ENCODE measurements around the gene CALML4. TPM values are rescaled to one million over a fixed set of nuclear protein-coding genes. Genes with fewer than 3 reads are reported as not detected.

CALML4 gene
- total and polyA plus RNA-seq, 4 experiments from 2014 or later, result 0.79 to 5.1 (median 2.3) TPM

DNA sequence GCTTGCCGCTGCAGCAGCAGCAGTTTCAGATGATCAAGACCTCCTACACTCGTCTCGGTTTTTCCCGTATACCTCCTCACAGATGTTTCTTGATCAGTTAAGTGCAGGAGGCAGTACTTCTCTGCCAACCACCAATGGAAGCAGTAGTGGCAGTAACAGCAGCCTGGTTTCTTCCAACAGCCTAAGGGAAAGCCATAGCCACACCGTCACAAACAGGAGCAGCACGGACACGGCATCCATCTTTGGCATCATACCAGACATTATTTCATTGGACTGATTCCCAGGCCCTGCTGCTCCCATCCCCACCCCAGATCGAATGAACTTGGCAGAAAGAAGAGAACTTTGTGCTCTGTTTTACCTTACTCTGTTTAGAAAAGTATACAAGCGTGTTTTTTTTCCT is 17.6 kb downstream of the CALML4 start:
- POLR2A ChIA-PET (ENCODE audit: partially characterized antibody), result no interaction called here
- Mint-ChIP-seq H3K36me3 (peaks cover 39 to 81% of the 10 kb centered on the region in 2 donors), H3K4me3 (no peak overlapping the region), H3K27ac (peak overlapping the region in 3 of 7 donors; percentile 37 to 71 (median 55)), H3K27me3 (no peaks in the 10 kb centered on the region), H3K9me3 (no peaks in the 10 kb centered on the region), H3K4me1 (peaks cover 0 to 2% (median 0%) of the 10 kb centered on the region in 4 donors)
- intact Hi-C loops (cut with micrococcal nuclease), result no loop called here
- no peak overlapping the region for H3K4me3 ChIP-seq (ENCODE audit: low read length in 2 of 2)
- no peaks in the 10 kb centered on the region for H3K4me1 ChIP-seq (ENCODE audit: insufficient read depth, low read length)
- peaks cover 49% of the 10 kb centered on the region for H3K36me3 ChIP-seq (ENCODE audit: insufficient read depth, low read length)
- no peak overlapping the region for H3K27ac ChIP-seq (ENCODE audit: low read depth, low read length)
- no peaks in the 10 kb centered on the region for H3K9me3 ChIP-seq (ENCODE audit: control insufficient read depth in 1 of 2, low read length in 2 of 2)
- no peak for DNase-seq
- H3K27me3 ChIP-seq (ENCODE audit: insufficient read depth, low read length), result no peaks in the 10 kb centered on the region
- CTCF ChIA-PET (ENCODE audit: partially characterized antibody), result no interaction called here

DNA sequence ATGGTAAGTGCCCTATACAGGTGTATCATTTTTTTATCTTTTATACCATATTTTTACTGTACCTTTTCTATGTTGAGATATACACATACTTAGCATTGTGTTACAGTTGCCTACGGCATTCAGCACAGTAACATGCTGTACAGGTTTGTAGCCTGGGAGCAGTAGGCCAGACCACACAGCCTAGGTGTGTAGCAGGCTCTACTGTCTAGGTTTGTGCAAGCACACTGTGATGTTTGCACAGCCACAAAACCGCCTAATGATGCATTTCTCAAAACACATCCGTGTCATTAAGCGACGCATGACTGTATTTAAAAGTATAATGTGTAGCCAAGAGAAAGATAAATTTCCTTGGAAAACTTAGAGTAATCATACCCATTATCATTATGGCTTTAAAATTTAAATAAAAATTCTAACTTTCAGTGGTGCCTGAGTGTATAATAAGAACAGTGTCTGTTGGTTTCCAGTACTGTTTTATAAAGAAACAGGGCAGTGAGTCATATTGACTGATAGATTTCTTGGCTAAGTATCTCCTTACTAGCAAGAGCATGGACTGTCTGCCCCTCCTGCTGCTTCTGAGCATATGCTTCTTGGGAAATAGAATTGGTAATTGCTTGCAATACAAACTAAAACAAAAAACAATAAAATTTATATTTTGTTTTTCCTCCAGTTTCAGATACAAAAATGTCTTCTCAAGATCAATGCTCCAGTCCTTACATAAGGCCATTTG is 18.3 kb downstream of the CALML4 start:
- no peak overlapping the region for H3K27ac Mint-ChIP-seq

DNA sequence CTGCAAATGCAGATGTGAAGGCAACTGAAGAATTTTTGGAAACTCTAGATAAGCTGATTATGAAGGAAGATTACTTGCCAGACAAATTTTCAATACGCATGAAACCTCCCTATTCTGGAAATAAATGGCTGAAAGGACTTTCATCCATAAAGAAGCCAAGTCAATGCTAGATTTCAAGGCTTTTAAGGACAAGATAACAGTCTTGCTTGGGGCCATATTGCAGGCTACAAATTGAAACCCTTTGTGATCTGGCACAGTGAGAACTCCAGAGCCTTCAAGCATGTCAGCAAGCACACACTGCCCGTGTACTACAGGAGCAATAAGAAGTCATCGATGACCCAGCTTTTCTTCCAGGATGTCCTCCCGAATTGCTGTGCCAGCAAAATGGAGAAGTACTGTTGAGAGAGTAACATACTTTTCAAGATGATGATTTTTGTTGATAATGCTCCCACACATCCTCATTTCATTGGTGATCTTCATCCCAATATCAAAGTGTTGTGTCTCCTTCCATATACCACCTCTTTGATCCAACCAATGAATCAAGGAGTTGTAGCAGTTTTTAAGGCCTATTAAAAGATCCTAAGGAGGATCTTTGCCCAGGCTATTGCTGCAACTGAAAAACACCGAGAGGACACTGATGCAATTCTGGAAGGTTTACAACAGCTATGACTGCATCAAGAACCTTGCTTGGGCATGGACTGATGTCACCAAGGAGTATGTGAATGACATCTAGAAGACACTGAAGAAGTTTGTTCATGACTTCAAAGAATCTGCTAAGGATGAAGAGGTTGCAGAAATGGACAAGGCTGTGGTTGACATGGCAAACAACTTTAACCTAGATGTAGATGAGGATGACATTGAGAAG is 20.3 kb downstream of the CALML4 start:
- Histone ChIP-seq H3K4me3 (ENCODE audit: low read length in 2 of 2) (no peak overlapping the region), H3K36me3 (ENCODE audit: insufficient read depth, low read length) (peaks cover 59% of the 10 kb centered on the region), H3K27ac (ENCODE audit: low read depth, low read length) (no peak overlapping the region), H3K4me1 (ENCODE audit: insufficient read depth, low read length) (no peaks in the 10 kb centered on the region), H3K9me3 (ENCODE audit: control insufficient read depth in 1 of 2, low read length in 2 of 2) (no peaks in the 10 kb centered on the region), H3K27me3 (ENCODE audit: insufficient read depth, low read length) (no peaks in the 10 kb centered on the region)
- Mint-ChIP-seq H3K4me3 (no peak overlapping the region), H3K9me3 (no peaks in the 10 kb centered on the region), H3K27ac (peak overlapping the region in 3 of 7 donors; percentile 7 to 32 (median 9)), H3K4me1 (peaks cover 0 to 1% (median 0%) of the 10 kb centered on the region in 4 donors), H3K36me3 (peaks cover 50 to 74% of the 10 kb centered on the region in 2 donors), H3K27me3 (no peaks in the 10 kb centered on the region)
- POLR2A ChIA-PET (ENCODE audit: partially characterized antibody), result no interaction called here
- DNase-seq, result no peak
- CTCF ChIA-PET (ENCODE audit: partially characterized antibody), result interaction anchor here (1.3 kb wide), 1 partner anchor 9 kb away, joined by 3 read pairs; no protein-coding TSS in a partner anchor
- intact Hi-C loops (cut with micrococcal nuclease), result no loop called here

More for the DNA sequence above, 18.3 kb downstream of the CALML4 start:
- no peak for DNase-seq
- intact Hi-C loops (cut with micrococcal nuclease), result no loop called here
- Mint-ChIP-seq H3K9me3 (no peaks in the 10 kb centered on the region), H3K27me3 (no peaks in the 10 kb centered on the region), H3K4me3 (no peak overlapping the region), H3K36me3 (peaks cover 43 to 75% of the 10 kb centered on the region in 2 donors), H3K4me1 (peaks cover 0 to 3% (median 0%) of the 10 kb centered on the region in 4 donors)
- Histone ChIP-seq H3K9me3 (ENCODE audit: control insufficient read depth in 1 of 2, low read length in 2 of 2) (no peaks in the 10 kb centered on the region), H3K4me3 (ENCODE audit: low read length in 2 of 2) (no peak overlapping the region), H3K27ac (ENCODE audit: low read depth, low read length) (no peak overlapping the region), H3K36me3 (ENCODE audit: insufficient read depth, low read length) (peaks cover 51% of the 10 kb centered on the region), H3K4me1 (ENCODE audit: insufficient read depth, low read length) (no peaks in the 10 kb centered on the region), H3K27me3 (ENCODE audit: insufficient read depth, low read length) (no peaks in the 10 kb centered on the region)
- POLR2A ChIA-PET (ENCODE audit: partially characterized antibody), result no interaction called here
- CTCF ChIA-PET (ENCODE audit: partially characterized antibody), result no interaction called here

DNA sequence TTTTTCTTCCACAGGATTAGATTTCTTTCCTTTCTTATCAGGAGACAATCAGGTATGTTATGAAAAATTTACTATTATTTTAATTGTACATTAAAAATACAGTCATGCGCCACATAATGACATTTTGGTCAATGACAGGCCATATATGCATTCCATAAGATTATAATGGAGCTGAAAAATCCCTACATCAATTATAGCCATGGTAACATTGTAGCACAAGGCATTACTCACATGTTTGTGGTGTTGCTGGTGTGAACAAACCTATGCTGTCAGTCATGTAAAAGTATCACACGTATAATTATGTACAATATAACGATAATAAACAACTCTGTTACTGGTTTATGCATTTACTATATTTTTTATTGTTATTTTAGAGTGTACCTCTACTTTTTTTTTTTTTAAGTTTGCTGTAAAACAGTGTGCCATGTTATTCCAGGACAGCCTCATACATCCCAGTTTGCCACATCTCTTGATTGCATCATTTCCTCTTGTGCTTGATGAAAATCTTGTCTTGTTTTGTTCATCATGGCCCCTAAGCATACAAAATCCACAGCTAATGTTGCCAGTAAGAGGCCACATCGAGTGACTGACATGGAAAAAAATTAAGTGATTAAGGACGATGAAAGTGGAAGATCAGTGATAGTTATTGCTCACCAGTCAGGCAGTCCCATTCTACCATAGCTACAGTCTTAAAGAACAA is 21.4 kb downstream of the CALML4 start:
- no peaks in the 10 kb centered on the region for H3K9me3 ChIP-seq (ENCODE audit: control insufficient read depth in 1 of 2, low read length in 2 of 2)
- H3K36me3 Mint-ChIP-seq, result peaks cover 49 to 73% of the 10 kb centered on the region in 2 donors
- ChIA-PET CTCF (ENCODE audit: partially characterized antibody) (no interaction called here), POLR2A (ENCODE audit: partially characterized antibody) (no interaction called here)
- peak overlapping the region in 1 of 7 donors; percentile 9 for H3K27ac Mint-ChIP-seq
- no peaks in the 10 kb centered on the region for H3K4me1 ChIP-seq (ENCODE audit: insufficient read depth, low read length)
- H3K36me3 ChIP-seq (ENCODE audit: insufficient read depth, low read length), result peaks cover 54% of the 10 kb centered on the region
- peaks cover 0 to 1% (median 0%) of the 10 kb centered on the region in 4 donors for H3K4me1 Mint-ChIP-seq
- intact Hi-C loops (cut with micrococcal nuclease), result no loop called here
- no peaks in the 10 kb centered on the region for H3K27me3 ChIP-seq (ENCODE audit: insufficient read depth, low read length)
- H3K4me3 Mint-ChIP-seq, result no peak overlapping the region
- no peaks in the 10 kb centered on the region for H3K9me3 Mint-ChIP-seq
- H3K27me3 Mint-ChIP-seq, result no peaks in the 10 kb centered on the region
- no peak overlapping the region for H3K4me3 ChIP-seq (ENCODE audit: low read length in 2 of 2)
- no peak overlapping the region for H3K27ac ChIP-seq (ENCODE audit: low read depth, low read length)
- no peak for DNase-seq

DNA sequence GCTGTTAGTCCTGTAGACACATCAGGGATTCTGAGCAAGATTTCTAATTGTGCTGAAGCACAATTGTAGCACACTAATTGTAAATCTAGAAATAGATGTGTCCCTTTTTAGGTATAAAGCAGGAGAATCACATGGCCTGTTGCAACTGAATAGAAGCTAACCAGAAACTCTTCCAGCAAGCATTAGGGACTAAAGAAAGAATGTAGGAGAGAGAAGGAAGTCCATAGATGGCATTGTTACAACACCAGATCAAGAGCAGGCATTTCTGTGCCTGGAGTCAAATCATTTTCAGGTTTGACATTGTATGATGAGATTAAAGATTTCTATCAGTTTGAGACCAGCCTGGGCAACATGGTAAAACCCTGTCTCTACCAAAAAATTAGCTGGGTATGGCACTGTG is 27.4 kb downstream of the CALML4 start:
- Histone ChIP-seq H3K4me1 (ENCODE audit: insufficient read depth, low read length) (no peaks in the 10 kb centered on the region), H3K27me3 (ENCODE audit: insufficient read depth, low read length) (no peaks in the 10 kb centered on the region), H3K36me3 (ENCODE audit: insufficient read depth, low read length) (peaks cover 48% of the 10 kb centered on the region), H3K9me3 (ENCODE audit: control insufficient read depth in 1 of 2, low read length in 2 of 2) (no peaks in the 10 kb centered on the region), H3K4me3 (ENCODE audit: low read length in 2 of 2) (no peak overlapping the region), H3K27ac (ENCODE audit: low read depth, low read length) (no peak overlapping the region)
- Mint-ChIP-seq H3K9me3 (no peaks in the 10 kb centered on the region), H3K4me3 (no peak overlapping the region), H3K27ac (peak overlapping the region in 4 of 7 donors; percentile 12 to 58 (median 26)), H3K4me1 (peaks cover 0 to 5% (median under 1%) of the 10 kb centered on the region in 4 donors), H3K36me3 (peaks cover 41 to 71% of the 10 kb centered on the region in 2 donors), H3K27me3 (no peaks in the 10 kb centered on the region)
- DNase-seq, result no peak
- ChIA-PET CTCF (ENCODE audit: partially characterized antibody) (no interaction called here), POLR2A (ENCODE audit: partially characterized antibody) (no interaction called here)
- intact Hi-C loops (cut with micrococcal nuclease), result no loop called here

DNA sequence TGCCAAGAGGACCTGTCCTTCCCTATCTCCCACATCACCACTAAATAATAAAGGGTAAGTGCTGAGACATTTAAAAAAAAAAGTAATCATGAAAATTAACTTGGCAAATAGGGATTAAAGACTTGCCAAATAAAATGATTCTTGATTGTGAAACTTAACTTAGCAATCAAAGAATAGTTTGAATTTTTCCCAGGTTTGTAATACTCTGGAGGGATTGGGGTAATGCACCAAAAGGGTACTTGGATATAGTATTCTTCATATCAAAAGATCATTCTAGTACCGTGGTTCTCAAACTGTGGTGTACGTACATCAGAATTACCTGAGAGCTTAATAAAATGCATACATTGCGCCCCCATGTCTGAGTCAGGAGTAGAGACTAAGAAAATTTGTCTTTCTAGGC is 28.5 kb downstream of the CALML4 start:
- peaks cover 42% of the 10 kb centered on the region for H3K36me3 ChIP-seq (ENCODE audit: insufficient read depth, low read length)
- H3K9me3 Mint-ChIP-seq, result no peaks in the 10 kb centered on the region
- H3K27me3 ChIP-seq (ENCODE audit: insufficient read depth, low read length), result no peaks in the 10 kb centered on the region
- H3K4me3 Mint-ChIP-seq, result no peak overlapping the region
- no peak overlapping the region for H3K27ac ChIP-seq (ENCODE audit: low read depth, low read length)
- intact Hi-C loops (cut with micrococcal nuclease), result no loop called here
- no peaks in the 10 kb centered on the region for H3K9me3 ChIP-seq (ENCODE audit: control insufficient read depth in 1 of 2, low read length in 2 of 2)
- no peaks in the 10 kb centered on the region for H3K4me1 ChIP-seq (ENCODE audit: insufficient read depth, low read length)
- no peak overlapping the region for H3K4me3 ChIP-seq (ENCODE audit: low read length in 2 of 2)
- peaks cover 41 to 72% of the 10 kb centered on the region in 2 donors for H3K36me3 Mint-ChIP-seq
- peak overlapping the region in 2 of 7 donors; percentile 22 to 48 for H3K27ac Mint-ChIP-seq
- no peak for DNase-seq
- no peaks in the 10 kb centered on the region for H3K27me3 Mint-ChIP-seq
- H3K4me1 Mint-ChIP-seq, result peaks cover 0 to 4% (median under 1%) of the 10 kb centered on the region in 4 donors
- ChIA-PET POLR2A (ENCODE audit: partially characterized antibody) (no interaction called here), CTCF (ENCODE audit: partially characterized antibody) (no interaction called here)

DNA sequence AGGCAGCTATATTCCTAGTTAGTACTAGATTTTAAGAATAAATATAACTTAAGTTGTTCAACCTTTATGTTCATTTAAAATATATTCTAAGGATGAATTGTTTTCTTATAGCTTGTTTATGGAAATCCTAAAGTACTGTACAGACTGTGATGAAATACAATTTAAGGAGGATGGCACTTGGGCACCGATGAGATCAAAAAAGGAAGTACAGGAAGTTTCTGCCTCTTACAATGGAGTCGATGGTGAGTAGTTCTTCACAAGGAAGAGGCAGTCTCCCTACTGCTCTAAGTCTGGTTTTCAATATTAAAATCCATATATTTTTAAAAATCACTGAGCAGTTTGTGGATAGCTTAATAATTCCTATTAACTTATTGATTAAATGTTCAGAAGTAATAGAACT is 29.6 kb downstream of the CALML4 start:
- no peak overlapping the region for H3K27ac Mint-ChIP-seq
- H3K27me3 ChIP-seq (ENCODE audit: insufficient read depth, low read length), result no peaks in the 10 kb centered on the region

More for the DNA sequence above, 29.6 kb downstream of the CALML4 start:
- Histone ChIP-seq H3K36me3 (ENCODE audit: insufficient read depth, low read length) (peaks cover 36% of the 10 kb centered on the region), H3K9me3 (ENCODE audit: control insufficient read depth in 1 of 2, low read length in 2 of 2) (no peaks in the 10 kb centered on the region), H3K4me1 (ENCODE audit: insufficient read depth, low read length) (no peaks in the 10 kb centered on the region), H3K4me3 (ENCODE audit: low read length in 2 of 2) (no peak overlapping the region), H3K27ac (ENCODE audit: low read depth, low read length) (no peak overlapping the region)
- peaks cover 41 to 69% of the 10 kb centered on the region in 2 donors for H3K36me3 Mint-ChIP-seq
- DNase-seq, result no peak
- ChIA-PET CTCF (ENCODE audit: partially characterized antibody) (interaction anchor here (1.1 to 1.4 kb wide), 3 partner anchors 9 to 36 kb away, joined by 3 to 4 read pairs (median 4); no protein-coding TSS in a partner anchor), POLR2A (ENCODE audit: partially characterized antibody) (no interaction called here)
- no peak overlapping the region for H3K4me3 Mint-ChIP-seq
- no peaks in the 10 kb centered on the region for H3K27me3 Mint-ChIP-seq
- intact Hi-C loops (cut with micrococcal nuclease), result no loop called here
- no peaks in the 10 kb centered on the region for H3K9me3 Mint-ChIP-seq
- peaks cover 0 to 4% (median under 1%) of the 10 kb centered on the region in 4 donors for H3K4me1 Mint-ChIP-seq
